Lower leg skin (tissue), 3 donors: ENCODE results near the gene ZNF343.
"Not testable (repeated sequence)": the region's sequence is repeated elsewhere in the genome, so short reads cannot be mapped to it uniquely, and the experiment has no call there.

ENCODE experiments used
- CTCF ChIP-seq, 3 donors: fragments of 450-650 bp; IDR thresholded peaks; one replicate each; pipeline ENCODE4 v1.5.1; 2016; ENCODE audit warnings: antibody characterized with exemption in 3 of 3, mild to moderate bottlenecking in 3 of 3, moderate library complexity in 2 of 3
- POLR2A ChIP-seq, 2 donors: fragments of 450-650 bp; IDR thresholded peaks; one replicate each; pipeline ENCODE4 v1.6.1; 2016 to 2017; ENCODE audit warnings: antibody characterized with exemption in 2 of 2, mild to moderate bottlenecking in 1 of 2, moderate library complexity in 1 of 2

DNA sequence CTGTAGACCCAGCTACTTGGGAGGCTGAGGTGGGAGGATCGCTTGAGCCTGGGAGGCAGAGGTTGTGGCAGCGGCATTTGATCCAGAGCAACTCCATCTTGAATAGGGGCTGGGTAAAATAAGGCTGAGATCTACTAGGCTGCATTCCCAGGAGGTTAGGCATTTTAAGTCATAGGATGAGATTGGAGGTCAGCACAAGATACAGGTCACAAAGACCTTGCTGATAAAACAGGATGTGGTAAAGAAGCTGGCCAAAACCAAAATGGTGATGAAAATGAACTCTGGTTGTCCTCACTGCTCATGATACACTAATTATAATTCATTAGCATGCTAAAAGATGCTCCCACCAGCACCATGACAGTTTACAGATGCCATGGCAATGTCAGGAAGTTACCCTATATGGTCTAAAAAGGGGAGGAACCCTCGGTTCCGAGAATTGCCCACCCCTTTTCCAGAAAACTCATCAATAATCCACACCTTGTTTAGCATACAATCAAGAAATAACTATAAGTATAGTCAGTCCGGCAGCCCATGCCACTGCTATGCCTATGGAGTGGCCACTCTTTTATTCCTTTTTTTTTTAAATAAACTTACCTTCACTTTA, 14.2 kb upstream of the ZNF343 start:
- not testable (repeated sequence) for TF ChIP-seq CTCF, POLR2A (IDR thresholded peaks at IDR 0.05)
